GM19238 (cell line): ENCODE data around the gene TMOD2.

Experiments used
- DNase-seq: peaks from one replicate; pipeline ENCODE4 v3.0.0; 2011; ENCODE audit warnings: low spot score; ENCODE audit not compliant: insufficient read length

TMOD2 gene

DNA sequence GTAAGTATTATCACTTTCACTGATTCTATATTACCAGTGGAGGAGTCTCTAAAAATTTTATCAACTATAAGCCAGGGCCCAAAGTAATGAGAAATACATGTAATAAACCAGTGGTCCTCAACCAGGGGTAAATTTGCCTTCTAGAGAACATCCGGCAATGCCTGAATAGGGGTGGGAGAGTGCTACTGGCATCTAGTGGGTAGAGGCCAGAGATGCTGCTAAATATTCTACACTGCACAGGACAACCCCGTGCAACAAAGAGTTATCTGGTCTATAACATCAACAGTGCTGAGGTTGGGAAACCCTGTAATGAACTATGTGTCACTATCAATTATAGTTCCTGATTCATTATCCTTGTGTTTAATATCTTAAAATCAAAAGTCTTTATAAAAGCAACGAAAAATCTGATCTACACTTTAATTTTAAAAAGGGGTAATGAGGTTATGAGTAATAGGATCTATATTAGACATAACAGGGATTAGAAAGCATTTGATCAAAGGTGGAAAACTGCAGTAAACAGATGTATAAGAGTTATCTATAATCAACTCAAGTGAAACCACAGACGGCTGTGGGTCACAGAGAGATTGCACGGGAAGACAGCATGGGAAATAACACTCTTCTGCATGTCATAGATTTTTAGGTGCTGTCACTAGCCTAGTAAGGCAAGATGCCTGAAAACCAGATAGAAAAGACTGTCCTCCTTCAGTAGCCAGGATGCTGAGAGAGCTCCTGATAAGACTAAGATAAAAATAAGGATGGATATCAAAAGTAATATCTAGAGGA, 16.0 kb upstream of the TMOD2 start:
- DNase-seq, result no peak

DNA sequence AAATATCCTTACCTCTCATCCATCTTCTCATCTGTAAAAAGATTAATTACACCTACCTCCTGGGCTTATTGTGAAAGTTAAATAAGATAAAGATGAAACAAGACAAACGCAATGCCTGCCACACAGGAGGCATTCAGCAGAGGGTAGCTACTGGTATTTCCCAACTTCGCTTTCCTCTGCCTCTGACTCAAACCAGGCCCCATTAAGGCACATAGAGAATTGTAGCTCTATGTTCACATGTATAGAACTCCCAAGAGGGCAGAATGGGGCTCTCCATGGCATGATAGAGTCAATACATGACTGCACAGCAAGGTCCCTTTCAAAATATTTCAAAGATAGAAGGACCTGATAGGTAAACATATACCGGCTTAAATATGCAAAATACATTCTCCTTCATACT, 15.3 kb upstream of the TMOD2 start:
- no peak for DNase-seq

DNA sequence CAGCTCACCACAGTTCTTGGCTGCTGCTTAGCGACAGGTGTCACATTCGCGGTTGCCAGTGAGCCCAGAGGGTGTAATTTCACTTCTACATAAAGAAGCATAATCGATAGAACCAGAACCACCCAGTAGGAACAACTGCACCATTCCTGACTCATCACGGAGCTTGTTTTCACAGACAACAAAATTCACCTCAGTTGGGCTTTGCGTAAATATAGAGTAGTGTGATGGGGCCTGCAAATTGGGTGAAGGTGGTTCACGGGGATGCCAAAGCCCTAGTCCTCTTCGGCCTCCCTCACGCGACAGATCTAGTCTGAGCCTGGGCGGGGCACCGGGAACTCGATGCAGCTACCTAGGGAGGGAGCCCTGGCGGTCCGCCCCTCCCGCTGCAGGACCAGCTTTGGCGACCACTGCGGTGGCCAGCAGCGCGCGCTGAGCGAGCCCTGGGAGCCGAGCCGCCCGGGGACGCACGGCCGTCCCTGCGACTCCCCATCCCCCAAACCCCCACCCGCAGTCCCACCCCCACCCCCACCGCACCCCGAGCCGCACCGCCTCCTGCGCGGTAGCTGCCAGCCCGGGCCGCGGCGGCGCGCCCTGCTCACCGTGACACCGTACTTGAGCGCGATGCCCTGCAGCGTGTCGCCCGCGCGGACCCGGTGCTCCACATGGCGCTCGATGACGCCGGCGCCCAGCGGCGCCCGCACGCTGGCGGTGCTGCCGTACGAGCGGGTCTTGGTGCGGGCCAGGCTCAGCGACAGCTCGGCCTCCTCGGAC, 14.5 kb upstream of the TMOD2 start:
- DNase-seq, result no peak

DNA sequence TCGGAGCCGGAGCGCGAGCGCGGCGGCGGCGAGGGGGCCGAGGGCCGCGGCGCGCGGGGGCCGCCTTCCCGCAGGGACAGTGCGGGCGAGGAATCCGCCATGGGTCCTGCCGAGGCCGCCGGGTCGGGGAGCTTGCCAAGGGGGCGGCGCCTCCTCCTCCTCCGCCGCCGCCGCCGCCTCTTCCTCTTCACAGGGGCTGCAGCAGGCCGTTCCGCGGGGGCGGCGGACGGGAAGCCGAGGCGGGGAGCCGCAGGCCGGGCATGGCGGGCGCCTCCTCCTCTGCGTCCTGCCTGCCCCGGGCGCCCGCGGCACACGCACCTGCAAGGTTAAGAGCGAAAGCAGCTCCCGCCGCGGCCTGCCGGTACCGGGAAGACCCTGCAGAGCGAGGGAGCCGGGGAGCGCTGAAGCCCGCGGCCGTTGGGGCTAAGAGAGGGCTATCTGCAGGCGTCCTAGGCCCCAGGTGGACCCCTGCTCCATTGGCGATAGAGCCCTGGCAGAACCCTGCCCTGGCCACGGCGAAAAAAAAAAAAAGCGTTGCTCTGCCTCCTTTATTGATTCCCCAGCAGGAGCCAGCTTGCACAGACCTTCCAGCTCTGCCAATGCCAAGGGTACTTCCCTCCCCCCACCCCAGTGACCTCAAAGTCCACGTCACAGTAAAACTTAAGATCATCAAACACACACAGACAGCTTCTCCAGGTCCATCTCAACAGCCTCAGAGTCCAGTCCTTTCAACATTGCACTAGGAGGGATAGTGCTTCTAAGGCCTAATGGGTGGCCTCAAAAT, 13.7 kb upstream of the TMOD2 start, which contains the start of gene LYSMD2:
Gene LYSMD2, minus strand, starts transcription at position 134 of the 784 bp plus-strand sequence. Its CDS starts 33 bp downstream, at position 101.
- DNase-seq, result no peak

DNA sequence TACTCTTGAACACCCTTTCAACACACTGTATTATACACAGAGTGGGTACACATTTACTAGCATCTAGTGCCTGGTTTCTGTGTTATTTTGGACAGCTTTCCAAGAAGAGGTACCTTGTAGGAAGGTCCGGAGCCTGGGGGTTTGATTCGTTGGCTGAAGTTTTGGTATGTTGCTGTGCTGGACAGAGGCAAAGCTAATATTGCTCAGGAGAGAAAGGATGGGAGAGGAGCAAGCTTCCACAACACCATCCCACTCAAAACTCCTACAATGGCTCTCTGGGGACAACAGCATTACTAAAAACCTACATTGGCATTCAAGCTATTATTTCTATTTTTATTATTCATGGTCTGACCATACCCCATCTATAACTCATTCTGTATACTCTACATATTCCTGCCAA, 12.8 kb upstream of the TMOD2 start:
- DNase-seq, result no peak

DNA sequence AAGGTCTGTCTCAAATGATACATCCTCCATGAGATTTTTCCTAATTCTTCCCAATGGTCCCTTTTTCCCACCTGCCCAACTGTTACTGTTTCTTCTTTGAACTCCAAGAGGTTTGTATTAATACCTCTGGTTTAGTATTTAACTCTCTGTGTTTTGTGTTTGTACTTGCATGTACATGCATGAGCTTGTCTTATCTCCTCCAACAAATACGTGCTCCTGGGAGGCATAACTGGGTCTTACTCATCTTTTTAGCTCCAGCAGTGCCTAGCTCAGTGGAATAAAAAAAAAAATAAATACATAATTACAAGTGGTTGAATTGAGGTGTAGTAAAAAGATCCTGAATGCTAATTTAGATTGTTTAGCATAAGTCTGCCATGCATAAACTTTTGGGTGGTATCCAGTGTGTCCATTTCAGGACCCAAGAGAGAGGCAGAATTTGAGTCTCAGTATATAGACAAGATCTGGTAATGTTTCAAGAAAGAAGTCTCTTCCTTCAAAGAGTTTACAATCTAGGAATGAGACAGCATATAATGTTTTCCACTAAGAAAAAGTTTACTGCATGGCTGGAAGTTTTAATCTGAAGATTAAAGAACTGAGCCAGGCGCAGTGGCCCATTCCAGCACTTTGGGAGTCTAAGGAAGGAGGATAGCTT, 12.2 kb upstream of the TMOD2 start:
- DNase-seq, result no peak

DNA sequence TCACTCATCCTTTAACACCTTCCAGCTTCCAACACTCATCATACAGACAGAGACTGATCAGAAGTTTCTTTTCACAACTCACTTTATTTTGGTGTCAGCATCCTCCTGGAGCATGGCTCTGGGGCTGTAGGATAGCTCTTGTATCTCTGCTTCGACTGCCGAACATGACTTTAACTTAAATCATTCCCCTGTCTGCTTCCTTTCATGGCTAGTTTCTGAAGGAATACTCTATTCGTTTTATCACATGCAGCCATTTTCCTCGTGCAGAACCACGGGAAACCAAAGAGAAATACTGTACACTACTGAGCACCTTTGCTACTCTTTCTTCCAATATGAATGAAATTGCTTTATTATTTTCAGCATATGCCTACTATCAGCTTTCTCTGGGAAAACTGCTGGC, 2.1 kb upstream of the TMOD2 start:
- DNase-seq, result no peak

DNA sequence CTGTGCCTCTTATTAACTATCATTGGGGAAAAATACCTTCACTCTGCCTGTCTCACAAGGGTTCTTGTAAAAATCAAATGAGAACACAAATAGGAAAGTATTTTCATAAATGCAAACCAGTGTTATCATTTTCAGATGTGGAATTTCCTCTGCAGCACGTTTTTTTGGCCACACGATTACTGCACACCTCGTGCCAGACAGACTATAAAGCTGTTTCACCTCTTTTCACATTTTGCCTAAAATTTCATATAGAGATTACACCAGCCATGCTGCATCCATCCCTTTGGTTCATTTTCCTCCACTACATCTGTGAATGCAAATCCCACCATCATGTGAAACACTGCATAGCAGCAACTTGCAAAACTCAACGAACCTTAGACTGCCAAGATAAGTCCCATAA, 1.2 kb upstream of the TMOD2 start:
- no peak for DNase-seq

DNA sequence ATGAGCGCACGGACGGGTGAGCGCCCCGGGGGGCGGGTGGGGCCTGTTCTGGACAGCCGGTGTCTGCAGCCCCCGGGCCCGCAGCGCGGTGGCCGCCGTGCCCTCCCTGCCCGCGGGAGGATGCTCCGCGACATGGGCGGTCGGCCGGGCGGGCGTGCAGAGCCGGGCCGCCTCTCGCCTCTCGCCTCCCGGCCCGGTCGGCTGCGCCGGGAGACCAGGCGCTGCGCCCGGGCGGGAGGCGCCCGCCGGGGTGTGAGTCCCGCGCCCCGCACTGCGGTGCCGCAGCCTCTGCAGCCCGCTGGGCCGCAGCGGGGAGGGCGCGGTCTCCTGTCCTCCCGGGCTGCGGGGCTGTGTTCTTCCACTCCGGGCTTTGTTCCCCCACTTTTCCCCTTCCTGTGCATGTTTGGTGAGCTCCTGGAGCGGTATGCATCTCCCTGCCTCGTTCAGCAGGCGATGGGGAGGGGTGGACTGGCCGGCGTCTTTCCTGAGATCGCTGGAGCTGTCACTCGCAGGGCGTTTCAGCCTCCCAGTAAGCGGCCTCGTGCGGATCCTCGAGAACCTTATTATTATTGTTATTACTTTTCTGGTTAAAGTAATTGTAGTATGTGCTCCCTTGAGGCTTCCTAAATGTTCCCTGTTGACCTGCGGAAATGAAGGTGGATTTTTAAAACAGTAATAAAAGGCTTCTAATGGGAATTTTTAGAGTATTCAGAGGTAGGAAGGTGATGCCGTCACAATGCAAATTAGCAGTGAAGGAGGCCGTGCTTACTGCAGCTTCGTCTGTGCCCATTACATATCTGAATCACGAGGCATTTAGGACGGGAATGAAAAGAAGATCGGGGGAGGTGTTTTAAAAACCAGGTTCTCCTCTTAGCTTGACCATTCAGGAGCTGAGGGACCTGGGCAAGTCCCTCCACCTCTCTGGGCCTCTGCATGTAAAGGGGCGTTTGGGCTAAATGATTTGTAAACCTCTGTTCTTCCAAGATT, 593 bp downstream of the TMOD2 start:
- peak; percentile 39 for DNase-seq

DNA sequence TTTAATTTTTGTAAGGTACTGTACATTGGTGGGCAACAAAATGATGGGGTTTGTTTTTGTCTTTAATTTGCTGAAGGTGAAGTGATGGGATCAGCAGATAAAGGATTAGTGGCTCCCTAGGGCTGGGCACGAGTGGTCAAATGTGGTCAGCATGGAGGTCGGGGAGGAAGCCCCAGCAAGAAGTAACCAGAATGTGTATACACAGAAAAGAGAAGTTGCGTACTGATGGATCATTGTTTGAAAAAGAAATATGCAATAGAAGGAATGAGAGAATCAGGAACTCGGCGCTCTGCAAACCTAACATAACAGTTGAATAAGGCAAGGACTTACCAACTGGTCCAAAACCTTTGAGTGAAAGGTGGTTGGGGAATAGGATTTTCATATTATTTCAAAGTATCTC, 1.5 kb downstream of the TMOD2 start:
- DNase-seq, result no peak

DNA sequence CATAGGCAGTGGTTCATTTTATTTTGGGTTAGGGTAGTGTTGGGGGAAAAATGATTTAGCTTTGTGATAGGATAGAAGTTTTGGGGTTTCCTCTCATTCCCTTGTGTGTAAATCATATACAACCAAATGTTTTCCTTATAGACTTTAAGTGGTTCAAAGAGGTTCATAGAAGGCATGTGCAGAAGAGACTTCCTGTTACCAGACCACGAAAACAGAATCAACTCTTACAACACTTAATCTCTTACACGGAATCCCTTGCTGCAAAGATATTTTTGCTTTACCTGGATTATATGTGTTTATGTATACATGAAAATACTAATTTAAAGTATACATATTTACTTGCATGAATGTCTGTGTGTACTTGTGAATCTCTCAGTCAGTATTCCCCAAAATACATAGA, 2.9 kb downstream of the TMOD2 start:
- no peak for DNase-seq

DNA sequence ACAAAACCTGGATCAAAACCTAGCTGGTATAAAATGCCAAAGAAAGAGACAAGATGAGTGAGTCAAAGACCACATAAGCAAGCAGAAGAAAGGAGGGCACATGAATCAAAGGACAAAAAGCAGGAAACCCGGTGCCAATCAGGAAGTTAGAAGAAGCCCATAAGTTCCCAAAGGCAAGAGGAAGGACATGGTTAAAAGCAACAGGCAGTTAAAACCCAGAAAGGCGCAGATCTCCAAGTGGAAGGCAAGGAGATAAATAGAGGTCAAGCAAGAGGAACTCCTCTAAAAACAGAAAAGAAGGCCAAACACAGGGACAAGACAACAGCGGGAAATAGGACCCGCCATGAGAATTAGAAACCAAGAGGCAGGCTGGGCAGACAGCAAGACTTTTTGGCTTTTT, 4.4 kb downstream of the TMOD2 start:
- no peak for DNase-seq

DNA sequence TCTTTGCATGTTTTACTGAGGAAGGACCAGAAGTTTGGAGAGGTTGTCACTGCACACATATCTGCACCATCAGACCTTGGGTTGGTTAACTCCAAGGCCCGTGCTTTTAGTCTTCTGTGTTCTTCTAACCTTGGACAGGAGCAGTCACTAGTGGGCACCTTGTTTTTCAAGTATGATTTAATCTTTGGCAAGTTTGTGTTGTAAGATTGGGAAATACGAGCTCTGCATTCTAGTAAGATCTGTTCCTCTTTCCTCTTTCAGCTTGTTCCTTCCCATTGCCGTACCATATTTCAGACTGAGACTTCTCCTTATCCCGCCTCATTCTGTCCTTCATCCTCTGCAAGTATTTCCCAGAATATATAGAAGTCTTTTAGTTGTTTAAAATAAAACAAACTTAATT, 5.1 kb downstream of the TMOD2 start:
- no peak for DNase-seq

DNA sequence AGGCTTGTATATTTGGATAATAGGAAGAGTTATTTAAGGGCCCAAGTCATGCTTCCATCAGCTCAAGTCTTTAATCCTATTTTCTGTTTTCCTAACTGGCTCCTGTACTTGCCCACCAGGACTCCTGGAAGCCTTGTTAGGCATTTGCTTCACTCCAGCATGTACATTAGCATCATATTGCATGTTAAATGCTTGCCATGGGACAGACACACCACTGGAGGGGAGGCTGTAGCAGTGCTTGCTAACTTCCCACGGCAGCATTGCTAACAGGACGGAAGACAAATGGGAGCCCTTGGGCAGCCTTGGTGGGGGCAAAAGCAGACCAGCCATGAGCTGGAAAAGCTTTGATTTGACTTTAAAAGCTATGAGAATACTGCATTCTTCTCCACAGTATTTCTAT, 6.1 kb downstream of the TMOD2 start:
- DNase-seq, result no peak

DNA sequence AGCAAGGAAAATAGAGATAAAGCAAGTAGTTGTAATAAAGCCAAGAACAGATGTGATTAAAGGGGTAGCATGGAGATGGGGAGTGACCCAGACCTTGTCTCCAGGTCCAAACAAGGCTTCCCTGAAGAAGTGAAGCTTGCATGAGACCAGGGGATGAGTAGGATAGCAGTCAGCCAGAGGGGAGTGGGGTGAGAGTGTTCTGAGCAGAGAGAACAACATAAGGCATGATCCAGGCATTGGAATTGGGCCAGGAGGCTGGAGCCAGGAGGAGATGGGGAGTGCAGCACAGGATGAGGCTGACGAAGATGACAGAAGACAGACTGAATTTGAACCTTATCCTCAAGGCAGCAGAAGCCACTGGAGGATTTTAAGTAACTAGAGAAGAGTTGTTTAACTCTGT, 7.2 kb downstream of the TMOD2 start:
- no peak for DNase-seq

DNA sequence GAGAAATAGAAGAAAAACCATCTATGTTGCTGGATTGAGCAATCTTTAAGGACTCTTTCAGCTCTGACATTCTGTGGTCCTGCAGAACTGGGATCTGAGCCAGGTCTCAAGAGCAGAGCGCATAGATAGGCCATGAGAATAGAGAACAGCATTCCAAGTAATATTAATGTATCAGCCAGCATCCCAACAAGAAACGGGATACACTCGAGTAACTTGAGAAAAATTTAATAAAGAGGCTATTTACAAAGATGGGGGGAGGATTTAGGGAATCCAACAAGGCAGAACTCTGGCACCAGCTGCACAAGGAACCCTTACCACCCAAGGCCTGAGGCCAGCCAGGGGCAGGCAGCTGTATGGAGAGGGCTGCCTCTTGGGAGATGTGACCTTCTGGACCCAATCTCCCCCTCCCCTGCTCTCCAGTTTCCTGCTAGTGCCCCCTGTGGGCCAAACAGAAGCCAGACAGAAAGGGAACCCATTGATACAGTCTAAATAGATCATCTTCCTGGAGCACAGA, 8.2 kb downstream of the TMOD2 start:
- DNase-seq, result no peak

DNA sequence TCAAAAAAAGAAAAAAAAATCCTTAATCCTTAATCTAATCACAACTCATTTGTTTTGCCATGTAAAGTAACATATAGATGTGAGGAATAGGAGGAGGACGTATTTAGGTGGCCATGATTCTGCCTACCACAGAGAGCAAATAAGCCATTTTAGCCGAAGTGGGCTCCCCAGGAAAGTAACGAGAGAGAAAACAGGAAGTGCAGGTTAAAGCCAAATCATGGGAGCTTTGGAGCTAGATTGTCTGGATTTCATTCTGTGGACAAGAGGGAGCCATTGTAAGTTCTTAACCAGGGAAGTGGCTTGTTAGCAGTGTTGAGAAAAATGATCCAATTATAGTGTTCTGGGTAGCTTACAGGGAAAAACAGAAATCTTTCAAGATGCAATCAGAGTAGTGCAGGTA, 9.4 kb downstream of the TMOD2 start:
- no peak for DNase-seq

DNA sequence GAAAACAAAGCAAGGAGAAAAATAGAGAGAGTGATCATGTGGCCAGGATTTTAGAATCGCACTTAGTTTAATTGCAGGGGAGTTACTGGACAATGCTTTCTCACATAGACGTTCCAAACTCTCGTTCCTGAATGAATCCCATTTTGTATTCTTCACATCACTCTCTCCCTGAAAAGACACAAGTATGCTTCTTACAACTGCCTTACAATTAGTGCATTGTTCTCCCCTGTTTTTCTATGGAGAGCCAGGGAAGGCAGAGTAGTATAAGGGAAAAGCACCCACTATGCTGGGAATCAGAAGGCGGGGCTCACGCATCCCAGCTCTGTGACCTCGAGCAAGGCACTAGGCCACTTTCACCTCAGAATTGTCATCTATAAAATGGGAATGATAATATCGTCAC, 14.4 kb downstream of the TMOD2 start:
- DNase-seq, result no peak

DNA sequence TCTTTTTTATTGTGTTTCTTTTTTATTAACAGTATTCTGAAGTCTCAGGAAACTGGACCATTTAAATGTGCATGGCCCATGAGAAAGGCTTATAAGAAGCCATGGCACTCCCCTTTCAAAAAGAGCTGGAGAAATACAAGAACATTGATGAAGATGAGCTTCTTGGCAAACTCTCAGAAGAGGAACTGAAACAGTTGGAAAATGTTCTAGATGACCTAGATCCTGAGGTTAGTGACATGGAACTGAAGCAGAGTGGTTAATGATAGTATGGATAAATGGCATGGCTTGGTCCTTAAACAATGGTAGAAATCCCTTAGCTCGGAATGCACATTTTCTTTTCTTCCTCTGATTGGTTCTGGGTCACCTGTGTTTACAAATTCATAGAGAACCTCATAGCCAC, 14.9 kb downstream of the TMOD2 start:
- DNase-seq, result no peak

DNA sequence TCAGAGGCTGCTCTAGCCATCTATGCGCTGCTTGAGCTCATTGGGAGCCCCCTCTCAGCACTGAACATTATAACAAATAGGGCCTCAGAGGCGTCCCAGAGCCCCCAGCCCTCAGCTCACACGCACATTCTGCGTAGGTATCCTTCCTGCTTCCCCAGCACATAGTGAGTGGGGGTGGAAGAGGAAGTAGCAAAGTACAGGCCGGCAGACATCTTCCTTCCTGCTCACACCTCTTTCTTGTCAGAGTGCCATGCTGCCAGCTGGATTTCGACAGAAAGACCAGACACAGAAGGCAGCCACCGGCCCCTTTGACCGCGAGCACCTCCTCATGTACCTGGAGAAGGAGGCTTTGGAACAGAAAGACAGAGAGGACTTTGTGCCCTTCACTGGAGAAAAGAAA, 16.6 kb downstream of the TMOD2 start:
- DNase-seq, result no peak
